ENCODE measurements around the gene PDCD1LG2. TPM values are rescaled to one million over a fixed set of nuclear protein-coding genes. Genes with fewer than 3 reads are reported as not detected.

The PDCD1LG2 gene
- total RNA-seq, 1 experiment from 2014 or later = not detected

DNA sequence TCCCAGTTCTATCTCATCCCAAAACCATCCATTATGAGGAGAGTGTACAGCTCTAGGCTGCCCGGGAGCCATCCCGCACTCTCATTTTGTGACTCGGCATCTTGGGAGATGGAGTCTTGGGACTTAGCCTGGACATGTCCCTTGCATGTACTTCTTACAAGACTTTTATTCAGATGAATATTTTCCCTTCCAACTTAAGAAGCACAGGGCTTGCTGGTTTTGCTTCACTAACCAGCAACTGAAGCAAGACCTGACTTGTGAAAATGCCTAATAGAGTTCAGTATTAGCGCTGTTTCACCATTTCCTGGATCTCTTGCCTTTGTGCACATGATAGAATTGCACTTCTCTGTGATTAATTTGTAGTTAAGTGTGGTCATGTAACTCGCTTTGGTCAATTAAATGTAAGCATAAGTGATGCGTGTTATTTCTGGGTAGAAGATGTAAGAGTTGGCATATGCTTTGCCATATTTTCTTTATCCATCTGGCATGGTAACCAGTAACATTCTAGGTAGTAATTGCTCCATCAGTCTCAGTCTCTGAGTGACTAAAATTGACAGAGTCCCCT is 55.8 kb downstream of the PDCD1LG2 start:
- ChIA-PET CTCF (no interaction called here), POLR2A (no interaction called here)
- no peak for ATAC-seq
- no TSS peak for BruUV-seq (replicated peaks)
- Histone ChIP-seq H3K4me3 (ENCODE audit: low read depth in 2 of 2, low read length in 2 of 2) (no peak overlapping the region), H3K9me3 (ENCODE audit: control insufficient read depth, insufficient read depth, low read depth, low read length) (no peaks in the 10 kb centered on the region), H3K4me1 (ENCODE audit: control insufficient read depth, insufficient read depth, low read length) (no peaks in the 10 kb centered on the region), H3K27ac (ENCODE audit: low read length) (no peak overlapping the region), H3K36me3 (ENCODE audit: control insufficient read depth, insufficient read depth, low read length) (no peaks in the 10 kb centered on the region), H3K27me3 (ENCODE audit: control insufficient read depth, insufficient read depth, low read length) (no peaks in the 10 kb centered on the region)
- intact Hi-C loops (cut with micrococcal nuclease; ENCODE audit: unreplicated experiment) = no loop called here
- in situ Hi-C loops (cut with HindIII; ENCODE audit: low pct_unique_long_range_greater_than_20kb, low sequenced_read_pairs) = no loop called here
- TF ChIP-seq, protein P1, sequence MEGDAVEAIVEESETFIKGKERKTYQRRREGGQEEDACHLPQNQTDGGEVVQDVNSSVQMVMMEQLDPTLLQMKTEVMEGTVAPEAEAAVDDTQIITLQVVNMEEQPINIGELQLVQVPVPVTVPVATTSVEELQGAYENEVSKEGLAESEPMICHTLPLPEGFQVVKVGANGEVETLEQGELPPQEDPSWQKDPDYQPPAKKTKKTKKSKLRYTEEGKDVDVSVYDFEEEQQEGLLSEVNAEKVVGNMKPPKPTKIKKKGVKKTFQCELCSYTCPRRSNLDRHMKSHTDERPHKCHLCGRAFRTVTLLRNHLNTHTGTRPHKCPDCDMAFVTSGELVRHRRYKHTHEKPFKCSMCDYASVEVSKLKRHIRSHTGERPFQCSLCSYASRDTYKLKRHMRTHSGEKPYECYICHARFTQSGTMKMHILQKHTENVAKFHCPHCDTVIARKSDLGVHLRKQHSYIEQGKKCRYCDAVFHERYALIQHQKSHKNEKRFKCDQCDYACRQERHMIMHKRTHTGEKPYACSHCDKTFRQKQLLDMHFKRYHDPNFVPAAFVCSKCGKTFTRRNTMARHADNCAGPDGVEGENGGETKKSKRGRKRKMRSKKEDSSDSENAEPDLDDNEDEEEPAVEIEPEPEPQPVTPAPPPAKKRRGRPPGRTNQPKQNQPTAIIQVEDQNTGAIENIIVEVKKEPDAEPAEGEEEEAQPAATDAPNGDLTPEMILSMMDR (IDR thresholded peaks at IDR 0.05) = no peak
- TF ChIP-seq TCF7L2 (IDR thresholded peaks at IDR 0.05; ENCODE audit: low read depth, low read length) = no peak
- DNase-seq (ENCODE audit: low read depth, low spot score) = no peak

DNA sequence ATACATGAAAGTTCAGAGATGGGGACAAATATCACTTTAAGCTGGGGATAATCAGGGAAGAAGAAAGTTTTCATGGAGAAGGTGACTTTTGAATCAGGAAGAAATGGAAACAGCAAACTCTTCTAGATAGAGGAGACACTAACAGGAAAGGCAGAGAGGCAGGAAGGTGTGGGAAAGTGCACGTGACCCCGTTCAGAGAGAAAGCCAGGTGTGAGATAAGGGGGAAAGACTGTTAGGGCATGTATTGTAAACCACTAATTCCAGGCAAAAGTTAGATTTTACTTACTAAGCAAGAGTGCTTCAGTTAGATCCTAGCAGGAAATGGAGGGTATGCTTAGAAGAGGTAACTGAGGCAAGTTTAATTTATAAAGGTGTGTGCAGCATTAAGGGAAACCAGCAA is 58.5 kb downstream of the PDCD1LG2 start:
- BruUV-seq (replicated peaks) = no TSS peak
- H3K27ac ChIP-seq (ENCODE audit: low read length) = no peak overlapping the region
- ChIA-PET POLR2A (no interaction called here), CTCF (no interaction called here)
- H3K36me3 ChIP-seq (ENCODE audit: control insufficient read depth, insufficient read depth, low read length) = no peaks in the 10 kb centered on the region
- H3K4me1 ChIP-seq (ENCODE audit: control insufficient read depth, insufficient read depth, low read length) = no peaks in the 10 kb centered on the region
- intact Hi-C loops (cut with micrococcal nuclease; ENCODE audit: unreplicated experiment) (no loop called here), in situ Hi-C loops (cut with HindIII; ENCODE audit: low pct_unique_long_range_greater_than_20kb, low sequenced_read_pairs) (no loop called here)
- no peaks in the 10 kb centered on the region for H3K9me3 ChIP-seq (ENCODE audit: control insufficient read depth, insufficient read depth, low read depth, low read length)
- no peak overlapping the region for H3K4me3 ChIP-seq (ENCODE audit: low read depth in 2 of 2, low read length in 2 of 2)
- no peaks in the 10 kb centered on the region for H3K27me3 ChIP-seq (ENCODE audit: control insufficient read depth, insufficient read depth, low read length)
- TF ChIP-seq SIN3A (IDR thresholded peaks at IDR 0.05; ENCODE audit: borderline replicate concordance, insufficient read depth, low read depth, low read length) = no peak
- TF ChIP-seq POLR2AphosphoS5 (IDR thresholded peaks at IDR 0.05; ENCODE audit: low read depth, low read length) = no peak
- TF ChIP-seq, protein P2, sequence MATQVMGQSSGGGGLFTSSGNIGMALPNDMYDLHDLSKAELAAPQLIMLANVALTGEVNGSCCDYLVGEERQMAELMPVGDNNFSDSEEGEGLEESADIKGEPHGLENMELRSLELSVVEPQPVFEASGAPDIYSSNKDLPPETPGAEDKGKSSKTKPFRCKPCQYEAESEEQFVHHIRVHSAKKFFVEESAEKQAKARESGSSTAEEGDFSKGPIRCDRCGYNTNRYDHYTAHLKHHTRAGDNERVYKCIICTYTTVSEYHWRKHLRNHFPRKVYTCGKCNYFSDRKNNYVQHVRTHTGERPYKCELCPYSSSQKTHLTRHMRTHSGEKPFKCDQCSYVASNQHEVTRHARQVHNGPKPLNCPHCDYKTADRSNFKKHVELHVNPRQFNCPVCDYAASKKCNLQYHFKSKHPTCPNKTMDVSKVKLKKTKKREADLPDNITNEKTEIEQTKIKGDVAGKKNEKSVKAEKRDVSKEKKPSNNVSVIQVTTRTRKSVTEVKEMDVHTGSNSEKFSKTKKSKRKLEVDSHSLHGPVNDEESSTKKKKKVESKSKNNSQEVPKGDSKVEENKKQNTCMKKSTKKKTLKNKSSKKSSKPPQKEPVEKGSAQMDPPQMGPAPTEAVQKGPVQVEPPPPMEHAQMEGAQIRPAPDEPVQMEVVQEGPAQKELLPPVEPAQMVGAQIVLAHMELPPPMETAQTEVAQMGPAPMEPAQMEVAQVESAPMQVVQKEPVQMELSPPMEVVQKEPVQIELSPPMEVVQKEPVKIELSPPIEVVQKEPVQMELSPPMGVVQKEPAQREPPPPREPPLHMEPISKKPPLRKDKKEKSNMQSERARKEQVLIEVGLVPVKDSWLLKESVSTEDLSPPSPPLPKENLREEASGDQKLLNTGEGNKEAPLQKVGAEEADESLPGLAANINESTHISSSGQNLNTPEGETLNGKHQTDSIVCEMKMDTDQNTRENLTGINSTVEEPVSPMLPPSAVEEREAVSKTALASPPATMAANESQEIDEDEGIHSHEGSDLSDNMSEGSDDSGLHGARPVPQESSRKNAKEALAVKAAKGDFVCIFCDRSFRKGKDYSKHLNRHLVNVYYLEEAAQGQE (IDR thresholded peaks at IDR 0.05; ENCODE audit: insufficient read depth in 1 of 2, low read depth in 2 of 2, low read length in 1 of 2) = no peak
- TF ChIP-seq TCF7L2 (IDR thresholded peaks at IDR 0.05; ENCODE audit: low read depth, low read length) = no peak
- DNase-seq (ENCODE audit: low read depth, low spot score) = no peak
- ATAC-seq = no peak

DNA sequence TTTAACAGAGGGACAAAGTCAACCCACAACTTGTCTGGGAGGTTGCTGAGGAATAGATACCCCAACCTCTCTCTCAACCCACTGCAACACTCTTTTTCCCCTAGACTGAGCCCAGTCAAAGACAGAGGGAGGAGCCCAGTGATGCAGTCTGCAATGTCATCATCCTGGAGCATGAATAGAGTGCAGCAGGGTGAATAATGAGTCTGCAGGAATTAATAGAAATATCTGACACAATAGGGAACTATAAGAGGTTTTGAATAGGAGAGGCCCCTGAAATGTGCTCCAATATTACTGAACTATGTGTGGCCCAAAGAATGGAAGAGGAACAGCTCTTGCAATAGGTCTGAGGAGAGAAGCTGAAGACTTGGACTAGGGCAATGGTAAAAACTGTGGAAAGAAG is 59.1 kb downstream of the PDCD1LG2 start:
- ATAC-seq (no peak), DNase-seq (ENCODE audit: low read depth, low spot score) (no peak)
- H3K27ac ChIP-seq (ENCODE audit: low read length) = no peak overlapping the region
- BruUV-seq (replicated peaks) = no TSS peak
- H3K4me3 ChIP-seq (ENCODE audit: low read depth in 2 of 2, low read length in 2 of 2) = no peak overlapping the region
- in situ Hi-C loops (cut with HindIII; ENCODE audit: low pct_unique_long_range_greater_than_20kb, low sequenced_read_pairs) (no loop called here), intact Hi-C loops (cut with micrococcal nuclease; ENCODE audit: unreplicated experiment) (no loop called here)
- CTCF ChIA-PET = no interaction called here
- POLR2A ChIA-PET = no interaction called here
- no peaks in the 10 kb centered on the region for H3K27me3 ChIP-seq (ENCODE audit: control insufficient read depth, insufficient read depth, low read length)
- H3K4me1 ChIP-seq (ENCODE audit: control insufficient read depth, insufficient read depth, low read length) = no peaks in the 10 kb centered on the region
- no peaks in the 10 kb centered on the region for H3K9me3 ChIP-seq (ENCODE audit: control insufficient read depth, insufficient read depth, low read depth, low read length)
- no peaks in the 10 kb centered on the region for H3K36me3 ChIP-seq (ENCODE audit: control insufficient read depth, insufficient read depth, low read length)
- no peak for TF ChIP-seq TCF7L2 (IDR thresholded peaks at IDR 0.05; ENCODE audit: low read depth, low read length)
- TF ChIP-seq POLR2AphosphoS5 (IDR thresholded peaks at IDR 0.05; ENCODE audit: low read depth, low read length) = no peak

Data from Panc1 (cell line).